Neural crest cell (in vitro differentiated cells): Measurements from ENCODE around the gene VN1R5. TPM values are rescaled to one million over a fixed set of nuclear protein-coding genes. Genes with fewer than 3 reads are reported as not detected.
"Not testable (repeated sequence)": the region's sequence is repeated elsewhere in the genome, so short reads cannot be mapped to it uniquely, and the experiment has no call there.

Source experiments
- DNase-seq: peaks from one replicate; pipeline ENCODE4 v3.0.0; 2021; ENCODE audit warnings: low read depth, mixed read lengths, low spot score
- H3K27ac Mint-ChIP-seq: one replicate; pipeline ENCODE4 v1.8.0; 2021; ENCODE audit warnings: mild to moderate bottlenecking, mixed read lengths; ENCODE audit not compliant: unreplicated experiment
- H3K27me3 Mint-ChIP-seq: 2 replicates; pipeline ENCODE4 v1.8.0; 2021; ENCODE audit warnings: low read depth, mild to moderate bottlenecking, mixed read lengths
- H3K36me3 Mint-ChIP-seq: 2 replicates; pipeline ENCODE4 v1.8.0; 2021; ENCODE audit warnings: low read depth, mild to moderate bottlenecking, mixed read lengths
- H3K4me1 Mint-ChIP-seq: 2 replicates; pipeline ENCODE4 v1.8.0; 2021; ENCODE audit warnings: mixed read lengths
- H3K4me3 Mint-ChIP-seq: one replicate; pipeline ENCODE4 v1.8.0; 2021; ENCODE audit warnings: mild to moderate bottlenecking, mixed read lengths
- H3K9me3 Mint-ChIP-seq: 2 replicates; pipeline ENCODE4 v1.8.0; 2021; ENCODE audit warnings: mixed read lengths
- total RNA-seq: library from RNA; stranded (reverse); gene quantifications from 2 replicates; pipeline ENCODE4 v1.2.1, GENCODE V29; 2021
- TF ChIP-seq, protein P1 (sequence below): fragments of 200-600 bp; sonication (generic); conservative IDR thresholded peaks from 2 replicates; pipeline ENCODE4 v1.5.0; 2021; ENCODE audit warnings: antibody characterized with exemption, mild to moderate bottlenecking

Gene VN1R5
- total RNA-seq, 1 donor from 2014 or later = not detected

DNA sequence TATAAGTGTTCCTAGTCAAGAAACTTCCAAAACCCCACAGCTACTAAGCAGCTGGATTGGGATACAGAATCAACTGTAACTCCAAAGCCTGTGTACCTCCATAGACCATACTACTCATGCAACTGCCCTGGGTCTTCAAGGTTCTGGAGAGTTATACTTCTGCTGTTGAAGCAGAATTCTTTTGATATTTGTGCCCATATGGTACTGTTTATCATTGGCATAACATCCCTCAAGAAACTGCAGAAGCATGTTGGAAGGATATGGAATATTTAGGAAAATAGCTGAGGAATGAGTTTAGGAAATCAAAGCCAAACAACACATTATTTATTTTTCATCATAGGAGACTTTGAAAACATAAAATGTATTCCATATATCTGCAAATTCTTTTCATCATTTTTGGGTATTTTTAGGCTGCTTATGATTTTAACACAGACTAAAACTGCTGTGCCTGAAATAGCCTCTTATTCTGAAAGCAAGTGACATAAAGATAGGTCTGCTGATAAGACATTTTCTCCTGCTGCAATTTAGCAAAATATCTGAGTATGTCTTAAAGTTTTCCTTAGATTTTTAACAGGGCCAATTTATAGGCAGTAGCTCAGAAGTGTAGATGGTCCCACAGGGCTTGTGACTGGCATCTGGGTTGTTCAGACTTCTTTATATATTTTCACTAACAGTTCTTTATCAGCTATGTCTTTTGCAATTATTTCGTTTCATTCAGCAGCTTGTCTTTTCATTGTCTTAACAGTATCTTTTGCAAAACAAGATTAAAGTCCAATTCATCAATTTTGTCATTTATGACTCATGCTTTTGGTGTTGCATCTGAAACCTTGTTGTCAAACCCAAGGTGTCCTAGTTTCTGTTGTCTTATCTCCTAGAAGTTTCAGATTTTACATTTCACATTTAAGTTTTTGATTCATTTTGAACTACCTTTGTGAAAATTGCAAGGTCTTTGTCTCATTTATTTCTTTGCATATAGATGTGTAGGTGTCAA is 43.0 kb upstream of the VN1R5 start:
- Mint-ChIP-seq H3K4me1 (peaks cover 18% of the 10 kb centered on the region), H3K4me3 (peak overlapping the region; percentile 15), H3K36me3 (peaks cover under 1% of the 10 kb centered on the region), H3K27ac (no peak overlapping the region), H3K9me3 (no peaks in the 10 kb centered on the region), H3K27me3 (peaks cover 20% of the 10 kb centered on the region)
- no peak for DNase-seq
- TF ChIP-seq, protein P1, sequence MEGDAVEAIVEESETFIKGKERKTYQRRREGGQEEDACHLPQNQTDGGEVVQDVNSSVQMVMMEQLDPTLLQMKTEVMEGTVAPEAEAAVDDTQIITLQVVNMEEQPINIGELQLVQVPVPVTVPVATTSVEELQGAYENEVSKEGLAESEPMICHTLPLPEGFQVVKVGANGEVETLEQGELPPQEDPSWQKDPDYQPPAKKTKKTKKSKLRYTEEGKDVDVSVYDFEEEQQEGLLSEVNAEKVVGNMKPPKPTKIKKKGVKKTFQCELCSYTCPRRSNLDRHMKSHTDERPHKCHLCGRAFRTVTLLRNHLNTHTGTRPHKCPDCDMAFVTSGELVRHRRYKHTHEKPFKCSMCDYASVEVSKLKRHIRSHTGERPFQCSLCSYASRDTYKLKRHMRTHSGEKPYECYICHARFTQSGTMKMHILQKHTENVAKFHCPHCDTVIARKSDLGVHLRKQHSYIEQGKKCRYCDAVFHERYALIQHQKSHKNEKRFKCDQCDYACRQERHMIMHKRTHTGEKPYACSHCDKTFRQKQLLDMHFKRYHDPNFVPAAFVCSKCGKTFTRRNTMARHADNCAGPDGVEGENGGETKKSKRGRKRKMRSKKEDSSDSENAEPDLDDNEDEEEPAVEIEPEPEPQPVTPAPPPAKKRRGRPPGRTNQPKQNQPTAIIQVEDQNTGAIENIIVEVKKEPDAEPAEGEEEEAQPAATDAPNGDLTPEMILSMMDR = no peak

DNA sequence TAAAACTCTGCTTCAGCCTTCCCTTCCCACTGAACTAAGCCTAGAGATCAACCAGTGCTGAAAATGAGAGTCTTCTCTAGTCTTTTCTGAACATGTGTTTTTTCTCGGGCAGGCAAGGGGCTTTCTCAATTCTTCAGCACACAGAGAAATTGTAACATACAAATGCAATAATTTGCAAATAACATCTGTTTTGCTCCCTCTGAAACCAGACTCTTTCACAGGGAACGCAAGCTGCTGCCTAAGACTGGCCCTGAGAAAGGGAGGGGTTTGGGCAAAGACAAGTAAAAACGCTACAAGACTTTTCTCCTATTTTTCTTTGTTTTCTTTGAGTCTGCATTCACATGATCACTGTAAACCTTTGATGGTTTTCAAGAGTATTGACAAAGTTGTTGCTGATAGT is 39.6 kb upstream of the VN1R5 start:
- no peaks in the 10 kb centered on the region for H3K9me3 Mint-ChIP-seq
- no peak overlapping the region for H3K27ac Mint-ChIP-seq
- no peak for DNase-seq
- H3K4me3 Mint-ChIP-seq = no peak overlapping the region
- H3K27me3 Mint-ChIP-seq = peaks cover 22% of the 10 kb centered on the region
- no peaks in the 10 kb centered on the region for H3K4me1 Mint-ChIP-seq
- H3K36me3 Mint-ChIP-seq = no peaks in the 10 kb centered on the region
- TF ChIP-seq, protein P1 = no peak

DNA sequence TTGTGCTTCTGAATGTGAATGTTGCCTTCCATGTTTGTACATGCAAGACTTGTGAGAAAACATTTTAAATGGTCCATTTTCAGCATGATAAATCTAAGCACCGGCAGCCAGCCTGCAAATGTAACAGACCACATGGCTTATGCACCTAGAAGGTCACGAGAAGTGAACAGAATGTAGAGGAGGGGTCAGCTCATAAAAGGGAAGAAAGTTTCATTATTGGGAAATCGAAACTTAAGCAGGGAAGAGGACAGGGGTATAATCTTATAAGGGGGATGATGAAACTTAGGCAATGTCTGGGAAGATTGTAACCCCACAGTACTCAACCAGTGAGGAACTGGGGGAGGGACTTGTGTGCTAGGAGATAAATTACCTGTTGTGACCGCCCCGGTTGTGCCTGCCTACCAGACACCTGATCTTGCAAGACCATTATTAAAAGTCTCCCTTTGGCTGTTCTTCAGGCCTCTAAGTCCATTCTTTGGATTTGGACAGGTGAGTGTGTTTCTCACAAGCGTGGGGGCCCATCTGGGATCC is 37.7 kb upstream of the VN1R5 start:
- H3K27me3 Mint-ChIP-seq = peaks cover 22% of the 10 kb centered on the region
- TF ChIP-seq, protein P1 = no peak
- H3K4me3 Mint-ChIP-seq = no peak overlapping the region
- H3K9me3 Mint-ChIP-seq = peaks cover 4% of the 10 kb centered on the region
- no peaks in the 10 kb centered on the region for H3K36me3 Mint-ChIP-seq
- DNase-seq = no peak
- no peak overlapping the region for H3K27ac Mint-ChIP-seq
- no peaks in the 10 kb centered on the region for H3K4me1 Mint-ChIP-seq

DNA sequence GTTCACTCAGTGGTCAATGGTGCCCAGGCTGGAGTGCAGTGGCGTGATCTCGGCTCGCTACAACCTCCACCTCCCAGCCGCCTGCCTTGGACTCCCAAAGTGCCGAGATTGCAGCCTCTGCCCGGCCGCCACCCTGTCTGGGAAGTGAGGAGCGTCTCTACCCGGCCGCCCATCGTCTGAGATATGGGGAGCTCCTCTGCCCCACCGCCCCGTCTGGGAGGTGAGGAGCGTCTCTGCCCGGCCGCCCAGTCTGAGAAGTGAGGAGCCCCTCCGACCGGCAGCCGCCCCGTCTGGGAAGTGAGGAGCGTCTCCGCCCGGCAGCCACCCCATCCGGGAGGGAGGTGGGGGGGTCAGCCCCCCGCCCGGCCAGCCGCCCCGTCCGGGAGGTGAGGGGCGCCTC is 35.6 kb upstream of the VN1R5 start:
- DNase-seq, H3K4me3 Mint-ChIP-seq, H3K4me1 Mint-ChIP-seq, H3K27ac Mint-ChIP-seq, H3K36me3 Mint-ChIP-seq, H3K9me3 Mint-ChIP-seq: not testable (repeated sequence)
- H3K27me3 Mint-ChIP-seq = peaks cover 17% of the 10 kb centered on the region

DNA sequence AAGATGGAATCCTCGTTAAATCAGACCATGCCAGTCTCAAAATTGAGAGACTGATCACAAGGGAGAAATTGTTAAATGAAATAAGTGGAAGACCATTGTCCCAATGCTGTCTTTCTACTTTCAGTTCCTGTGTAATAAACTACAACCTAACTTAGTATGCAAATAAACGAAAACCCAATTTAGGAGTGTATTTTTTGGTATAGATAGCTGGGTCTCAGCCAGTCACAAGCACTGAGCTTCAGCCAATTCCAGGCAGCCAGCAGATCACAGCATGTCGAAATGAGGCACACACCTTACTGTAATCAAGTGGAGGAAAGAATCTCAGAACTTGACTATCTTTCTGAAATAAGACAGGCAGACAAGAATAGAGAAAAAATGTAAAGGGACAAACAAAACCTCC is 33.0 kb upstream of the VN1R5 start:
- DNase-seq = no peak
- no peaks in the 10 kb centered on the region for H3K4me1 Mint-ChIP-seq
- peaks cover 8% of the 10 kb centered on the region for H3K27me3 Mint-ChIP-seq
- H3K9me3 Mint-ChIP-seq = peaks cover 9% of the 10 kb centered on the region
- H3K36me3 Mint-ChIP-seq = peaks cover 5% of the 10 kb centered on the region
- no peak overlapping the region for H3K27ac Mint-ChIP-seq
- TF ChIP-seq, protein P1 = no peak
- H3K4me3 Mint-ChIP-seq = no peak overlapping the region

DNA sequence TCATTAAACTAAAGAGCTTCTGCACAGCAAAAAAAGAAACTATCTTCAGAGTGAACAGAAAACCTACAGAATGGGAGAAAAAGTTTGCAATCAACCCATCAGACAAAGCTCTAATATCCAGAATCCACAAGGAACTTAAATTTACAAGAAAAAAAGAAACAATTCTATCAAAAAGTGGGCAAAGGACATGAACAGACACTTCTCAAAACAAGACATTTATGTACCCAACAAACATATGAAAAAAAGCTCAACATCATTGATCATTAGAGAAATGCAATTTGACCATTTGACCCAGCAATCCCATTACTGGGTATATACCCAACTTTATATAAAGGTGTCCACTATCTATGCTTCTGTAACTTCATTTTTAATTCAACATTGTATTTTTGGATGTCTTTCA is 31.1 kb upstream of the VN1R5 start:
- Mint-ChIP-seq H3K36me3 (peaks cover 10% of the 10 kb centered on the region), H3K9me3 (peaks cover 15% of the 10 kb centered on the region), H3K4me3 (no peak overlapping the region), H3K4me1 (no peaks in the 10 kb centered on the region), H3K27me3 (peaks cover 6% of the 10 kb centered on the region), H3K27ac (no peak overlapping the region)
- TF ChIP-seq, protein P1 = no peak
- DNase-seq = no peak
